Pancreas (tissue), 10 donors: ENCODE data around the gene PAGR1. TPM values are rescaled to one million over a fixed set of nuclear protein-coding genes. Genes with fewer than 3 reads are reported as not detected.

Experiments
- ATAC-seq, 4 donors: fragments of 200-7000 bp; cut with Tn5 transposase; one replicate each; pipeline versions ENCODE4 v1.8.0 to v1.9.1; 2020; ENCODE audit warnings: mild to moderate bottlenecking in 4 of 4, moderate library complexity in 4 of 4
- DNase-seq, 6 donors: peaks; one replicate each; pipeline ENCODE4 v3.0.0-alpha.2; 2020
- FAIRE-seq: peaks from 2 replicates; lab custom pipeline; 2012; peaks lifted over from hg19 to GRCh38; lab: Jason Lieb, UNC
- H3K27ac ChIP-seq, 4 donors: fragments of 200-600 bp; sonication (generic); 1 replicate in 3 of 4; 2 replicates in 1 of 4; pipeline versions ENCODE4 v1.5.0 to v1.8.0; 2020
- H3K27me3 ChIP-seq, 4 donors: fragments of 200-600 bp; one replicate each; pipeline ENCODE4 v1.8.0; 2021
- H3K36me3 ChIP-seq, 3 donors: fragments of 200-600 bp; sonication (generic) in 1 of 3; one replicate each; pipeline versions ENCODE4 v1.5.0 to v1.8.0; 2020 to 2021
- H3K4me1 ChIP-seq, 3 donors: fragments of 200-600 bp; one replicate each; pipeline ENCODE4 v1.8.0; 2021
- H3K4me3 ChIP-seq, 4 donors: fragments of 200-600 bp; sonication (generic) in 2 of 4; one replicate each; pipeline versions ENCODE4 v1.5.0 to v1.8.0; 2020 to 2021
- H3K9me3 ChIP-seq, 4 donors: fragments of 200-600 bp; one replicate each; pipeline ENCODE4 v1.8.0; 2021
- WGBS, 2 donors: extraction: QIAGEN DNeasy Blood & Tissue Kit; methylation state at CpG; one replicate each; pipeline ENCODE4 v1.1.7; 2013; 5-methylcytosine and 5-hydroxymethylcytosine counted together
- intact Hi-C, 3 donors: fragments of 100-400 bp; cut with DNase I; formaldehyde crosslinking; loops; one replicate each; pipeline versions ENCODE4 v1.11.1 to v1.14.2; 2022
- polyA plus RNA-seq, 2 donors: library from polyadenylated mRNA; stranded (reverse); fragments of 200-250 nt; gene quantifications; one replicate each; pipeline ENCODE4 v1.2.3, GENCODE V29; 2013
- total RNA-seq, 6 donors: library from RNA; stranded (reverse); fragmentation: NEBNext Ultra II Directional in 4 of 6; extraction: Animal tissue kit (Norgen Biotek cat#: 25700) in 4 of 6; gene quantifications; one replicate each; pipeline versions ENCODE4 v1.2.1 to v1.2.4, GENCODE V29; 2021 to 2023
- TF ChIP-seq, protein P1 (sequence below), 4 donors: fragments of 200-600 bp; sonication (generic) in 3 of 4; IDR thresholded peaks; one replicate each; pipeline versions ENCODE4 v1.5.0 to v1.8.0; 2021; ENCODE audit warnings: antibody characterized with exemption in 4 of 4
- donor health status: healthy with polysubstance abuse.
- donor health status: DM: no; HTN: no; CAD: no; lungs with moderate emphysema.
- donor health status: DM: no; HTN: no; CAD: no.
- donor health status: control.
- donor health status: control.
- donor health status: Bipolar disorder and iron deficiency.
- donor health status: DM: yes; HTN: yes; CAD: no.
- donor health status: DM: no; HTN: no; CAD: no.
- donor health status: DM: no; HTN: no; CAD: no.
- donor health status: DM: yes; HTN: yes; CAD: no.

PAGR1 gene
- total and polyA plus RNA-seq, 8 donors = 8.1 to 34.7 (median 12.7) TPM

DNA sequence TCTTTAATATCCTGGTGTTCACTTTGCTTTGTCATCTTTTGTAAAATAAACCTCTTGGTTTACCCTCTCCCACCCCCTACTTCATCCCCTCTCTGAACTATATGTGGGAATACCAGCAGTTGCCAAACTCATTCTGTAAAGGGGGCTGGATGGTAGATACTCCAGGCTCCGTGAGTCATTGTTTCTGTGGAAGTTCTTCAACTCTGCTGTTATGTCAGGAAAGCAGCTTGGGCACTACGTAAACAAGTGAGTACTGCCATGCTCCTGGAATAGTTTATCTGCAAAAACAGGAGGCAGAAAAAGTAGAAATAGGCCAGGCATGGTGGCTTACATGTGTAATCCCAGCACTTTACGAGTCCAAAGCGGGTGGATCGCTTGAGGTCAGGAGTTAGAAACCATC is 21.9 kb downstream of the PAGR1 start:
- FAIRE-seq (no peak), DNase-seq (no peak), ATAC-seq (no peak)
- no peaks in the 10 kb centered on the region for H3K9me3 ChIP-seq
- no peak overlapping the region for H3K4me3 ChIP-seq
- H3K27ac ChIP-seq = no peak overlapping the region
- H3K27me3 ChIP-seq = no peaks in the 10 kb centered on the region
- intact Hi-C loops = no loop called here
- TF ChIP-seq, protein P1, sequence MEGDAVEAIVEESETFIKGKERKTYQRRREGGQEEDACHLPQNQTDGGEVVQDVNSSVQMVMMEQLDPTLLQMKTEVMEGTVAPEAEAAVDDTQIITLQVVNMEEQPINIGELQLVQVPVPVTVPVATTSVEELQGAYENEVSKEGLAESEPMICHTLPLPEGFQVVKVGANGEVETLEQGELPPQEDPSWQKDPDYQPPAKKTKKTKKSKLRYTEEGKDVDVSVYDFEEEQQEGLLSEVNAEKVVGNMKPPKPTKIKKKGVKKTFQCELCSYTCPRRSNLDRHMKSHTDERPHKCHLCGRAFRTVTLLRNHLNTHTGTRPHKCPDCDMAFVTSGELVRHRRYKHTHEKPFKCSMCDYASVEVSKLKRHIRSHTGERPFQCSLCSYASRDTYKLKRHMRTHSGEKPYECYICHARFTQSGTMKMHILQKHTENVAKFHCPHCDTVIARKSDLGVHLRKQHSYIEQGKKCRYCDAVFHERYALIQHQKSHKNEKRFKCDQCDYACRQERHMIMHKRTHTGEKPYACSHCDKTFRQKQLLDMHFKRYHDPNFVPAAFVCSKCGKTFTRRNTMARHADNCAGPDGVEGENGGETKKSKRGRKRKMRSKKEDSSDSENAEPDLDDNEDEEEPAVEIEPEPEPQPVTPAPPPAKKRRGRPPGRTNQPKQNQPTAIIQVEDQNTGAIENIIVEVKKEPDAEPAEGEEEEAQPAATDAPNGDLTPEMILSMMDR (IDR thresholded peaks at IDR 0.05) = no peak
- peaks cover 6 to 73% (median 27%) of the 10 kb centered on the region in 3 donors for H3K36me3 ChIP-seq
- no peaks in the 10 kb centered on the region for H3K4me1 ChIP-seq
- 93 to 95% methylated on average over 5 of the region's 5 CpGs for WGBS, 2 donors

DNA sequence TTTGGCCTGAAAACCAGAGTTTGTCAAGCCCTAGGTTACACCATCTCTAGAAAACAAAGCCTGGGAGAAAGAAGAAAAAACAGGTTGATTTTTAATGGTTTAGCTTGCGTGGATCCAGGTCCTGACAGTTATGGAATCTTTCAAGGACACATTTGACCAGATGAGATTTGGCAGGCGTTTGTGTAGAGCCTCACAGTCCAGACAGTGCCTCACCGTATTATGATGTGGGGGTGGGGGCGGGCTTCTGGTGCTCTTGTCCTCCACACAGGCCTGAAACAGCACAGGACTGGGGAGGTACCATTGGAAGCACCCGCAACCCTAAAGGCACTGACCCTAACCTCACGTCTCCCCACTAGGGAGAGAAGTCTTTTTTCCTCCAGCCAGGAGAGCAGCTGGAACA is 23.9 kb downstream of the PAGR1 start:
- 73 to 75% methylated on average over 6 of the region's 6 CpGs for WGBS, 2 donors
- H3K4me3 ChIP-seq = no peak overlapping the region
- TF ChIP-seq, protein P1 (IDR thresholded peaks at IDR 0.05) = no peak
- DNase-seq (no peak), FAIRE-seq (no peak), ATAC-seq (no peak)
- H3K36me3 ChIP-seq = peaks cover 0 to 65% (median 23%) of the 10 kb centered on the region in 3 donors
- no peaks in the 10 kb centered on the region for H3K9me3 ChIP-seq
- intact Hi-C loops = loop anchor here in 1 of 3 donors (10.0 kb wide), 1 partner anchor 145 kb away; no protein-coding TSS in a partner anchor
- no peak overlapping the region for H3K27ac ChIP-seq
- no peaks in the 10 kb centered on the region for H3K27me3 ChIP-seq
- H3K4me1 ChIP-seq = no peaks in the 10 kb centered on the region

DNA sequence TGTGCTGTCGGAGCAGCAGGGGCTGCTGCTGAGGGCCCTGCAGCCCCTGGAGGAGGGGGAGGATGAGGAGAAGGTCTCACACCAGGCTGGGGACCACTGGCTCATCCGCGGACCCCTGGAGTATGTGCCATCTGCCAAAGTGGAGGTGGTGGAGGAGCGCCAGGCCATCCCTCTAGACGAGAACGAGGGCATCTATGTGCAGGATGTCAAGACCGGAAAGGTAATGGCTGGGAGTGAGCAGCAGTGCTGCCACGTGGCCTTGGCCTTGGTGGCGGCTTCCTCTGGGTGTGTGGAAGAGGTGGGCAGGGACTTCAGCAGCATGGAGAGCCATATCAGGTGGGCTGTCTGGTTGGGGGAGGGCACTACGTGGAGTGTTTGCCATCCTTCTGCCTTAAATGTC is 24.3 kb downstream of the PAGR1 start:
- TF ChIP-seq, protein P1 (IDR thresholded peaks at IDR 0.05) = no peak
- no peak for DNase-seq
- H3K9me3 ChIP-seq = no peaks in the 10 kb centered on the region
- intact Hi-C loops = loop anchor here in 1 of 3 donors (10.0 kb wide), 1 partner anchor 145 kb away; no protein-coding TSS in a partner anchor
- no peak for ATAC-seq
- H3K27me3 ChIP-seq = no peaks in the 10 kb centered on the region
- FAIRE-seq = no peak
- H3K4me1 ChIP-seq = no peaks in the 10 kb centered on the region
- H3K27ac ChIP-seq = no peak overlapping the region
- peaks cover 0 to 65% (median 23%) of the 10 kb centered on the region in 3 donors for H3K36me3 ChIP-seq
- no peak overlapping the region for H3K4me3 ChIP-seq
- 84 to 89% methylated on average over 10 of the region's 10 CpGs for WGBS, 2 donors

DNA sequence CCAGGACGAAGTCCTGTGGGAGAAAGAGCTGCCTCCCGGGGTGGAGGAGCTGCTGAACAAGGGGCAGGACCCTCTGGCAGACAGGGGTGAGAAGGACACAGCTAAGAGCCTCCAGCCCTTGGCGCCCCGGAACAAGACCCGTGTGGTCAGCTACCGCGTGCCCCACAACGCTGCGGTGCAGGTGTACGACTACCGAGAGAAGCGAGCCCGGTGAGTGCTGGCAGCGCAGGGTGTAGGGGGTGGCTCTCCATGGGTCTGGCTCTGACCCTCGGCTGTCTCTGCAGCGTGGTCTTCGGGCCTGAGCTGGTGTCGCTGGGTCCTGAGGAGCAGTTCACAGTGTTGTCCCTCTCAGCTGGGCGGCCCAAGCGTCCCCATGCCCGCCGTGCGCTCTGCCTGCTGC is 25.7 kb downstream of the PAGR1 start:
- Histone ChIP-seq H3K4me3 (no peak overlapping the region), H3K36me3 (peaks cover 0 to 65% (median 34%) of the 10 kb centered on the region in 3 donors), H3K9me3 (no peaks in the 10 kb centered on the region), H3K27me3 (no peaks in the 10 kb centered on the region), H3K27ac (no peak overlapping the region), H3K4me1 (no peaks in the 10 kb centered on the region)
- DNase-seq = no peak
- 90 to 91% methylated on average over 23 of the region's 23 CpGs for WGBS, 2 donors
- TF ChIP-seq, protein P1 (IDR thresholded peaks at IDR 0.05) = no peak
- intact Hi-C loops = loop anchor here in 1 of 3 donors (10.0 kb wide), 1 partner anchor 147 kb away; no protein-coding TSS in a partner anchor
- ATAC-seq = no peak
- no peak for FAIRE-seq

DNA sequence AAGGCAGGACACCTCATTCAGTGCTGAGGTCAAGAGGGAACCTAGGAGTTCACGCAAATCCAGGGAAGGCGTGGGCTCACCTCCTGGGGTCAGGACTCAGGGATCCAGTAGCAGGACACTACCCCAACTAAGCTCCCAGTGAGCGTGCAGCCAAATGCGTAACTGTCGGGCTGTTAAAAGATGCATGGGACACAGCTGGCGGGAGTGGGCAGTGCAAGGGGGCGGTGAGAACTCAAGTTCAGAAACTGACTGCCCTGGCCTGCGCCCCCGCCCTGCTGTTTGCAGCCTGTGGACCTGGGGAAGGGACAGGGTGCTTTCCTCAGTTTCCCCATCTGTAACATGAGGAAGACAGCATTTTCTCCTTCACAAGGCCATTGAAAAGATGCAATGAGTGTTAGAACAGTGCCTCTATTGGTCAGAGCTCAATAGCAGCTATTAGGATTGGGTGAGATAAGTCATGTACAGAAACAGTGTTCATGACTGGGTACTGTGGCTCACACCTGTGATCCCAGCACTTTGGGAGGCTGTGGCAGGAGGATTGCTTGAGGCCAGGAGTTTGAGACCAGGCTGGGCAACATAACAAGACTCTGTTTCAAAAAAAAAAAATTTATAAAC is 26.9 kb downstream of the PAGR1 start:
- 96 to 97% methylated on average over 9 of the region's 9 CpGs for WGBS, 2 donors
- no peaks in the 10 kb centered on the region for H3K27me3 ChIP-seq
- peaks cover 0 to 65% (median 29%) of the 10 kb centered on the region in 3 donors for H3K36me3 ChIP-seq
- no peak for FAIRE-seq
- intact Hi-C loops = loop anchor here in 1 of 3 donors (10.0 kb wide), 1 partner anchor 148 kb away; no protein-coding TSS in a partner anchor
- no peak for DNase-seq
- ATAC-seq = no peak
- no peaks in the 10 kb centered on the region for H3K9me3 ChIP-seq
- no peak overlapping the region for H3K4me3 ChIP-seq
- TF ChIP-seq, protein P1 (IDR thresholded peaks at IDR 0.05) = no peak
- H3K27ac ChIP-seq = no peak overlapping the region
- no peaks in the 10 kb centered on the region for H3K4me1 ChIP-seq
